ENCODE results near the gene MEIOSIN.

The MEIOSIN gene

GRCh38 chr19:45711851-45712698, 21.2 kb upstream of the MEIOSIN start:
- TF ChIP-seq POLR2A (IDR thresholded peaks at IDR 0.05; ENCODE audit: extremely low read depth, insufficient read length): no peak
- TF ChIP-seq MYC (IDR thresholded peaks at IDR 0.05; ENCODE audit: low read depth, low read length): no peak
- TF ChIP-seq MAX (IDR thresholded peaks at IDR 0.05; ENCODE audit: low read depth, low read length): no peak
- no peak for TF ChIP-seq CTCF (IDR thresholded peaks at IDR 0.05; ENCODE audit: low read depth, low read length)
- no peak for DNase-seq (ENCODE audit: low read depth)
- no peak overlapping the region for H3K4me3 ChIP-seq (ENCODE audit: low read depth, low read length)

- DNase-seq (ENCODE audit: low read depth): no peak
- no peak overlapping the region for H3K4me3 ChIP-seq (ENCODE audit: low read depth, low read length)
- TF ChIP-seq CTCF (IDR thresholded peaks at IDR 0.05; ENCODE audit: low read depth, low read length) (no peak), POLR2A (IDR thresholded peaks at IDR 0.05; ENCODE audit: extremely low read depth, insufficient read length) (no peak), MYC (IDR thresholded peaks at IDR 0.05; ENCODE audit: low read depth, low read length) (no peak), MAX (IDR thresholded peaks at IDR 0.05; ENCODE audit: low read depth, low read length) (no peak)
These were observed 20.6 kb upstream of the MEIOSIN start for GRCh38 chr19:45712699-45713067.

DNA sequence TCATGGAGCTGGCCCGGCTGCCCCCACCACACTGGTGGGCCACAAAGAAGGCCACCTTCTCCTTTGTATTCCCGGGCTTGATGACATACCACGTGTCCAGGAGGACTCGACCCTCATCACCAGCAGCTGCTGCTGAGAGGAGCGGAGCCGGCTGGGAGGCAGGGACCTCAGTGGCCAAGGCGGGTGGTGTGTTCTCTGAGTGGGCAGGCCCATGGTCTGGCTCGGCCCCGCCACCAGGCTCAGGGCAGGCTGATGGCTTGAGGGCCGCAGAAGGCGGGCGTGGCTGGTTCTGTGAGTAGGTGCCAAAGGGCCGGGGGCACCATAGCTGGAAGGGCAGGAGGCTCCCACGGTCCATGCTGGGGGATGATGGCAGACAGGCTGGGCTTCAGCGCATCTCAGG, 20.1 kb upstream of the MEIOSIN start:
- TF ChIP-seq CTCF (IDR thresholded peaks at IDR 0.05; ENCODE audit: low read depth, low read length) (no peak), POLR2A (IDR thresholded peaks at IDR 0.05; ENCODE audit: extremely low read depth, insufficient read length) (no peak), MAX (IDR thresholded peaks at IDR 0.05; ENCODE audit: low read depth, low read length) (no peak), MYC (IDR thresholded peaks at IDR 0.05; ENCODE audit: low read depth, low read length) (no peak)
- no peak for DNase-seq (ENCODE audit: low read depth)

GRCh38 chr19:45715139-45715538, 18.1 kb upstream of the MEIOSIN start:
- H3K4me3 ChIP-seq (ENCODE audit: low read depth, low read length): no peak overlapping the region
- no peak for TF ChIP-seq MAX (IDR thresholded peaks at IDR 0.05; ENCODE audit: low read depth, low read length)
- TF ChIP-seq POLR2A (IDR thresholded peaks at IDR 0.05; ENCODE audit: extremely low read depth, insufficient read length): no peak
- TF ChIP-seq CTCF (IDR thresholded peaks at IDR 0.05; ENCODE audit: low read depth, low read length): no peak
- no peak for TF ChIP-seq MYC (IDR thresholded peaks at IDR 0.05; ENCODE audit: low read depth, low read length)
- DNase-seq (ENCODE audit: low read depth): no peak

More for the DNA sequence above, 20.1 kb upstream of the MEIOSIN start:
- no peak overlapping the region for H3K4me3 ChIP-seq (ENCODE audit: low read depth, low read length)

GRCh38 chr19:45716359-45717130, 16.7 kb upstream of the MEIOSIN start:
- peak; percentile 9 for DNase-seq (ENCODE audit: low read depth)
- 0 out of 2 replicates have a peak, but pooled peaks have one; percentile 8 for TF ChIP-seq MYC (IDR thresholded peaks at IDR 0.05; ENCODE audit: low read depth, low read length)
- TF ChIP-seq POLR2A (IDR thresholded peaks at IDR 0.05; ENCODE audit: extremely low read depth, insufficient read length): no peak
- no peak for TF ChIP-seq MAX (IDR thresholded peaks at IDR 0.05; ENCODE audit: low read depth, low read length)
- no peak for TF ChIP-seq CTCF (IDR thresholded peaks at IDR 0.05; ENCODE audit: low read depth, low read length)
- H3K4me3 ChIP-seq (ENCODE audit: low read depth, low read length): peak overlapping the region; percentile 69
